NOMO-1 (cell line): Measurements from ENCODE around the gene MAML2.
"Not testable (repeated sequence)": the region's sequence is repeated elsewhere in the genome, so short reads cannot be mapped to it uniquely, and the experiment has no call there.

Experiments used
- DNase-seq, 2 experiments: peaks; one replicate each; lab custom pipeline; 2025; ENCODE audit not compliant: unreplicated experiment in 2 of 2; lab: John Stamatoyannopoulos, UW

MAML2 gene

GRCh38 chr11:96194581-96195374 lies 148.2 kb downstream of the MAML2 start:
- no peak for DNase-seq

- DNase-seq, result no peak
Observed at GRCh38 chr11:96193745-96194443, 149.1 kb downstream of the MAML2 start.

DNA sequence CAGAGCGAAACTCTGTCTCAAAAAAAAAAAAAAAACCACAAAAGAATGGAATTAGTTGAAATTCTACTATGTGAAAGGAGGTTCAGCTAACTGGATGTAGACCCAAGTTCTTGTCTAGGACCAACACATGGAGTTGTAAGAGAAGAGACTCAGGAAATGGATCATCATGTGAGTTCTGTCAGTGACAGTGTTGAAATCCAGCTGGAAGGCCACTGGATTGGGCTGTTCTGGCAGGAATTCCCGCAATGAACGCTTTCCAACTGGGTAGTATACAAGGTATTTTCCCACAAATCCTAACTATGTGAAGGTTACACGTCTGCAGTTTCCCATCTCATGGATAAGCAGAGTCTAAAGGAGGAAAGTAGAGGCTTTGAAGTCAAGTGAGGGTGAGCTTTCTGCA lies 151.2 kb downstream of the MAML2 start:
- no peak for DNase-seq

GRCh38 chr11:96189351-96189750 lies 153.6 kb downstream of the MAML2 start:
- no peak for DNase-seq

DNA sequence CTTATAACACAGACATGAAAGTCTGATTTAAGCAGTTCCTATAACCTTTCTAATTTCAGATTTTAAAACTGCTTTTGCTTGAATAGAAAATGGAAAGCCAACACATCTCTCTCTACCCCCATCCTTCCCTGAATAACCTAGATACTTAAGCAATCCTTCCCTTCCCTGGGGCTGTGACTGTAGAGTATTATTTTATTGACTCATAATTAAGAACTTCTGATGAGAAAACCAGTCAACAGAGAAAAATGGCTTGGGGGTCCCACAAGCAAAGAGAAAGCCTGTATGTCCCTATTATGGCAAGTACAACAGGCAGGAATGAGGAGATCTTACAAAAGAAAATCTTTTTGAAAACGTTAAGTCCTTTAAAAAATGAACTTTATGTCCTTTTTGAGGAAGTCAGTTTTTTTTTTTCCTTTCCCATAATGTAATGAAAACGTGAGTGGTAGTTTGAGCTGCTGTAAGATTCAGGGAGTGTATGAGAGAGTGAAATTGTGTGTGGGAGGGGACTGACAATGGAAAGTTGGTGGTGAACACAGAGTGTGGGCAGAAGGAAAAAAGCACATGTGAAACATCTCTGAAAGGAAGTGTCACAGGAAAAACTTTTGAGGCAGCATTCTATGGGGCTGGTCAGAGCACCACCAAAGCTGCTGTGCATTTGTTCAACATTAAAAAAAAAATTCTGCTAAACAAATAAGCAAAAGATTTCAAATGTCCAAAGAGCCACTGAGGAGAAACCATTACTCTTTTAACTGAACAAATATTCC lies 154.6 kb downstream of the MAML2 start:
- peak in 1 of 2 experiments; percentile 22 for DNase-seq

- DNase-seq, result no peak
Observed at GRCh38 chr11:96187822-96188221, 155.2 kb downstream of the MAML2 start.

DNA sequence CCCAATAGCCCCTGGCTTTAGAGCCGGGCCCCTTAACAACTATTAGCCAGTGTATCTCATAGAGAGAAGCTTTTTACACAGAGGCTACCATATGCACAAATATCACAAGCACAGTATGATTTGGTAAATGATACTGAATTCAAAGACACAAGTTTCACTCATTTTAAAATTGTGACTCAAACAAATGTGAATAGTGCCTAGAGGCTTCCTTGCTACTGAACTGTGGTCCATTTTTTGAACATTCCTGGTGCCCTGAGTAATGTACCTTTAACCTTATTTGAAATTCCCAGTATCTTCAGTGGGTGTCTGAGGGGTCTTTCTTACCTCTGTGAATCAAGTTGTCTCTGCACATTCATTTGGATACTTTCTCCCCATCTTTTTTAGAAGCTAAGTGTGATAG lies 156.2 kb downstream of the MAML2 start:
- DNase-seq, result no peak

GRCh38 chr11:96185220-96185768 lies 157.7 kb downstream of the MAML2 start:
- no peak for DNase-seq

- DNase-seq, result not testable (repeated sequence)
Observed at GRCh38 chr11:96180937-96181336, 162.1 kb downstream of the MAML2 start.

DNA sequence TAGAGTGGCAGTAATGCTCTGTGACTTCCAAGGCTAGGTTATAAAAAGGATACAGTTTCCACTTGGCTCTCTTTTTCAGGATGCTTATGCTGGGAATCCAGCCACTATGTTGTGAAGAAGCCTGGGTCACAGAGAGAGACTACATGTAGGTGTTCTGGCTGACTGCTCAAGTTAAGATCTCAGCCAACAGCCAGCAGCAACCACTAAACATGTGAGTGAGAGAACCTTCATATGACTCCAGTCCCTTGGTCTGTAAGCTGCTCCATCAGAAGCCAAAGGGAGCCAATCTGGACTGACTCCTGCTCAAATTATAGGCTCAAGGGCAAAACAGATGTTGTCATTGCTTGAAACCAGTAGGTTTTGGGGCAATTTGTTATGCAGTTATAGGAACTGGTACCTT lies 162.7 kb downstream of the MAML2 start:
- no peak for DNase-seq

DNA sequence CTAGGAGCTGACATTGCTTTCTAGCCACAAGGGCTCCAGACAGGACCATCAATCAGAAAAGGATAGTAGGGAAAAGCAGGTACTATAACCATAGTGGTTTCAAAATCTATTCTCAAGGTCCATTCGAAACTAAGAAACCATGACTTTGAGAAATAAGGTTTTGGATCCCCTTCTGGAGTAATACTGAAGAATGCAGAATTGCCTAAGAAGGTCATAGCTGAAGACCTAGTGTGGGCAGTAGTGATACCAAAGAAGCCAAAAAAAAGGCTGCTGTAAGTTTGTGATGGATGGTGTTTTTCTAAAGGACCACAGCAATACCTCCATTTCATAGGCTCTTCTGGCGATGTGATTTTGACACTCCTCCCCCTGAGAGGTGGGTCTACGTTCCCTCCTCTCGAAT lies 163.1 kb downstream of the MAML2 start:
- DNase-seq, result no peak

GRCh38 chr11:96178887-96179279 lies 164.1 kb downstream of the MAML2 start:
- no peak for DNase-seq

- DNase-seq, result no peak
Observed at GRCh38 chr11:96178049-96178886, 164.7 kb downstream of the MAML2 start.

DNA sequence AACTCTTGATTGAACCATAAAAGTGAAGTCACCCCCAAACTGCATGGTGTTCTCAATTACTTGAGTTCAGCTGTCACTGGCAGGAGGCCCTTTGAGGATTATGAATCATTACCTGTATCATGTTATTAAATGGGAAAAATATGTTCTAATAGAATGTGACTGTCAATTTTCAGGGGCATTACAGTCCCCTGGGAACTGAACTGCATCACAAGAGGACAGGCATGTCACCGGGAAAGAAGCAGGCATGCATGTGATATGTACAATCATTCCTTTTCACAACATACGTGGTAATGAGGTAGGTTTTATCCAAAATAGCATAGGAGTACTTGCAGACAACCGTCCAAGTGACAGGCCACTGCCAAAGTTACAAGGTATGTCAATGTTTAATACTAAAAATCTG lies 165.8 kb downstream of the MAML2 start:
- no peak for DNase-seq

GRCh38 chr11:96173906-96174305 lies 169.1 kb downstream of the MAML2 start:
- DNase-seq, result no peak

GRCh38 chr11:96173422-96173821 lies 169.6 kb downstream of the MAML2 start:
- DNase-seq, result peak; percentile 25 to 69

GRCh38 chr11:96172604-96173003 lies 170.4 kb downstream of the MAML2 start:
- DNase-seq, result no peak

DNA sequence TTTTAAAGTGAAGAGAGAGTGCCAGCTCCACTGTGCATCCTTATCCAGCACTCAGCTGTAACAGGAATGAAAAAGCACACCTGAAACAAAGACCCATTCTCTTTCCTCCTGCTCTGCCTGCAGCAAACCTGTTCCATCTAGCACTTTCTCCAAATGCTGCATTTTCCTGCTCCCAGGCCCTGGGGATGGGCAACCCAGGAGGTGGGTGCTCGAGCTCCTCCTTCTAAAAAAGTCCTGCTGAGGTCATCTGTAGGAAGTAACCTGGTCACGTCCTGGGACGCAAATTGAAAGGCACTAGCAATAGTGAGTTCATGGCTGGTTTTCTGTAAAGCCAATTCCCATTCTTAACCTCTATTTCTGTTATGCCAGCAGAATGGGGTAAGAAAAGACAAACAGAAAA lies 173.7 kb downstream of the MAML2 start:
- no peak for DNase-seq

GRCh38 chr11:96168623-96169022 lies 174.4 kb downstream of the MAML2 start:
- peak; percentile 66 to 74 for DNase-seq

DNA sequence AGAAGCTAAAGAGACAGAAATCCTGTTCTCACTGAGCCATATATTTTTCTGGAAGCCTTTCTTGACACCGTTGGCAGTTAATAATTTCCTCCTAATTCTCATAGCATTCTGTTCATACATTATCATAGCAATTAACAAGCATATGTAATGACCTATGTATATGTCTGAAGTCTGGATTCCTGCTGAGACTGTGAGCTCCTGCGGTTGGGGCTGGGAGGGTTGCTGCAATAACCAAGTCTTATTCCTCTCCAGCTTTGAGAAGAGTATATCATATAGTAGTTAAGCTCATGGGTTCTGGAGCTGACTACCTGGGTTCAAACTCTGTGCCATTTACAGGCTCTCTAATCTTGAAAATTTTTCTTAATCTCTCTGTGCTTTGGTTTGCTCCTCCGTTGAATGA lies 175.2 kb downstream of the MAML2 start:
- DNase-seq, result no peak
